GM12878 (cell line): Measurements from ENCODE around the gene PFKL. TPM values are rescaled to one million over a fixed set of nuclear protein-coding genes. Genes with fewer than 3 reads are reported as not detected.

Experiments used
- ATAC-seq: fragments of 200-7000 bp; cut with Tn5 transposase; 3 replicates; pipeline ENCODE4 v1.9.1; 2020; ENCODE audit warnings: mild to moderate bottlenecking, moderate library complexity
- BruUV-seq: library from RNA; stranded (reverse); fragments of 400-500 nt; replicated peaks from 2 replicates; lab custom pipeline; 2021; lab: Mats Ljungman, UMichigan
- CTCF ChIA-PET: fragments of 300-600 bp; sonication (Branson Sonifier 250); formaldehyde crosslinking; extraction: SDS; loops from one replicate; lab custom pipeline; 2021; ENCODE audit warnings: inconsistent platforms; lab: Yijun Ruan, JAX
- POLR2A ChIA-PET: fragments of 350-600 bp; formaldehyde crosslinking; extraction: SDS; loops from one replicate; lab custom pipeline; 2021; ENCODE audit warnings: inconsistent platforms; lab: Charles Lee
- RAD21 ChIA-PET: fragments of 300-600 bp; sonication (Branson Sonifier 250); formaldehyde crosslinking; loops from one replicate; lab custom pipeline; 2023; ENCODE audit warnings: antibody characterized with exemption; ENCODE audit not compliant: unreplicated experiment; lab: Charles Lee
- SMC1A ChIA-PET: fragments of 300-600 bp; sonication (Branson Sonifier 250); formaldehyde crosslinking; loops from one replicate; lab custom pipeline; 2023; ENCODE audit not compliant: unreplicated experiment, uncharacterized antibody; lab: Charles Lee
- DNase-seq: peaks from one replicate; pipeline ENCODE4 v3.0.0-alpha.2; 2011; ENCODE audit warnings: low read depth, low spot score
- FAIRE-seq: peaks from 3 replicates; lab custom pipeline; 2011; peaks lifted over from hg19 to GRCh38; lab: Jason Lieb, UNC
- H2AFZ ChIP-seq: 2 replicates; pipeline ENCODE4 v1.6.0; 2011; ENCODE audit warnings: low read depth, low read length, control low read depth; ENCODE audit not compliant: control insufficient read depth
- H3K27ac ChIP-seq: 2 replicates; pipeline ENCODE4 v1.5.1; 2011; ENCODE audit warnings: control low read depth; ENCODE audit not compliant: control insufficient read depth, insufficient read depth
- H3K27me3 ChIP-seq, 2 experiments: replicated peaks in 1 of 2; 2 replicates each; pipeline versions ENCODE4 v1.6.0 to v1.6.1; 2011; ENCODE audit warnings: low read length in 1 of 2; ENCODE audit not compliant: control insufficient read depth in 2 of 2, insufficient read depth in 2 of 2
- H3K36me3 ChIP-seq, 2 experiments: 2 replicates each; pipeline ENCODE4 v1.5.1; 2011; ENCODE audit warnings: low read length in 1 of 2; ENCODE audit not compliant: control insufficient read depth in 2 of 2, insufficient read depth in 2 of 2
- H3K4me1 ChIP-seq: 2 replicates; pipeline ENCODE4 v1.6.1; 2011; ENCODE audit warnings: mild to moderate bottlenecking, low read length, moderate library complexity, mixed read lengths; ENCODE audit not compliant: control insufficient read depth, insufficient read depth
- H3K4me2 ChIP-seq: 2 replicates; pipeline ENCODE4 v1.6.0; 2011; ENCODE audit warnings: control low read depth; ENCODE audit not compliant: control insufficient read depth, insufficient read depth
- H3K4me3 ChIP-seq: fragments of 200-600 bp; sonication (generic); 2 replicates; pipeline ENCODE4 v1.5.1; 2016
- H3K79me2 ChIP-seq: 2 replicates; pipeline ENCODE4 v1.6.0; 2011; ENCODE audit warnings: low read length; ENCODE audit not compliant: control insufficient read depth, insufficient read depth
- H3K9ac ChIP-seq: 2 replicates; pipeline ENCODE4 v1.8.0; 2011; ENCODE audit warnings: low read length, control low read depth, mixed read lengths; ENCODE audit not compliant: control insufficient read depth, insufficient read depth
- H3K9me3 ChIP-seq: replicated peaks from 3 replicates; pipeline ENCODE4 v1.5.1; 2011; ENCODE audit warnings: mild to moderate bottlenecking, low read length; ENCODE audit not compliant: control insufficient read depth, insufficient read depth
- H4K20me1 ChIP-seq: 2 replicates; pipeline ENCODE4 v1.6.0; 2011; ENCODE audit not compliant: control insufficient read depth, insufficient read depth
- CBX5 ChIP-seq: sonication (generic); IDR thresholded peaks from 2 replicates; pipeline ENCODE4 v1.6.1; 2016; ENCODE audit warnings: low read depth, moderate library complexity, mild to moderate bottlenecking, inconsistent platforms
- MYC ChIP-seq: IDR thresholded peaks from 2 replicates; pipeline ENCODE4 v1.6.1; 2011; ENCODE audit warnings: mild to moderate bottlenecking, low read length, moderate library complexity, inconsistent platforms; ENCODE audit not compliant: insufficient read depth, insufficient replicate concordance, insufficient read length, severe bottlenecking
- PAX5 ChIP-seq: IDR thresholded peaks from 2 replicates; pipeline ENCODE4 v1.6.1; 2011; ENCODE audit warnings: low read depth, low read length, borderline replicate concordance
- POLR2A ChIP-seq: IDR thresholded peaks from 2 replicates; pipeline ENCODE4 v1.6.1; 2011; ENCODE audit warnings: low read depth, mild to moderate bottlenecking, low read length
- POLR2AphosphoS5 ChIP-seq: IDR thresholded peaks from 2 replicates; pipeline ENCODE4 v1.6.1; 2011; ENCODE audit warnings: mild to moderate bottlenecking, low read length, inconsistent platforms
- TARDBP ChIP-seq: IDR thresholded peaks from 2 replicates; pipeline ENCODE4 v1.6.1; 2016; ENCODE audit warnings: borderline replicate concordance
- WGBS: methylation state at CpG from one replicate; pipeline ENCODE4 v1.1.6; 2016; ENCODE audit warnings: low lambda C conversion rate; ENCODE audit not compliant: insufficient replicate concordance, insufficient coverage; ENCODE audit errors: missing lambda C conversion rate; 5-methylcytosine and 5-hydroxymethylcytosine counted together
- in situ Hi-C: fragments of 300-500 bp; cut with MboI; formaldehyde crosslinking; loops from 9 replicates; pipeline ENCODE4 v1.14.3; 2018; ENCODE audit warnings: mixed read lengths
- intact Hi-C: fragments of 100-400 bp; cut with micrococcal nuclease; formaldehyde crosslinking; loops from one replicate; pipeline ENCODE4 v1.14.2; 2022; ENCODE audit not compliant: unreplicated experiment
- polyA plus RNA-seq, 11 experiments: library from polyadenylated mRNA; depleted of rRNA in 4 of 11; unstranded in 6 of 11; stranded (reverse) in 5 of 11; fragments of >200 nt; fragmentation: Nextera tagmentation in 4 of 11; fragmentation: Illumina TruSeq in 1 of 11; extraction: Ambion mirVana in 4 of 11; extraction: Trizol in 1 of 11; gene quantifications; 1 replicate in 1 of 11; 2 replicates in 10 of 11; pipeline versions ENCODE4 v1.2.1 to v1.2.3, GENCODE V29; 2011 to 2016; ENCODE audit warnings: inconsistent platforms in 2 of 11, missing spikeins in 2 of 11, low read depth in 1 of 11
- total RNA-seq, 4 experiments: library from RNA; depleted of rRNA in 3 of 4; stranded (reverse); fragments of >200 nt in 3 of 4; fragmentation: Illumina TruSeq in 1 of 4; extraction: Trizol in 1 of 4; gene quantifications; 2 replicates each; pipeline versions ENCODE4 v1.2.1 to v1.2.3, GENCODE V29; 2013 to 2021
- TF ChIP-seq, protein P1 (sequence below): IDR thresholded peaks from 2 replicates; pipeline ENCODE4 v1.6.1; 2012; ENCODE audit warnings: low read depth, low read length, improper control_type of control experiment
- TF ChIP-seq, protein P2 (sequence below): fragments of 450-650 bp; IDR thresholded peaks from 2 replicates; pipeline ENCODE4 v1.6.1; 2016; ENCODE audit warnings: mild to moderate bottlenecking
- TF ChIP-seq, protein P3 (sequence below): fragments of 450-650 bp; IDR thresholded peaks from 2 replicates; pipeline ENCODE4 v1.6.1; 2017; ENCODE audit warnings: mild to moderate bottlenecking

The PFKL gene
- total and polyA plus RNA-seq, 10 of the 15 experiments (the other 5 are each of a cell fraction or from before 2014, with no cell fraction given): 1.2 to 192 (median 112) TPM

DNA sequence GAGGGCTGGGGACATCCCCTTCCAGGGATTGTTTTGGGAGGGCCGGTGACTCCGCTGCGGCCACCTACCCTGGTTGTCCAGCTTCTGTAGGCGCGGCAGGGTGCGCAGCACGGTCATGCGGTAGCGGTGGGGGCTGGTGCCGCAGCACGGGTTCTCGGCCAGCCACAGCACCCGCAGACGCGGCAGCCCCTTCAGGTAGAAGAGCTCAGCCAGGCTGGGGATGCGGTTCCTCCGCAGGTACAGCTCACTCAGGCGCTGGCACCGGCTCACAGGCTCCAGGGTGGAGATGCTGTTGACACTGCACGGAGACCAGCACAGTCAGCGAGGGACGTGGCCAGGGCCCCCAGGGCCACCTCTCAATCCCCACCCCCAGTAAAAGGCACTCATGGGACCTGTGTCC, 33.1 kb downstream of the PFKL start (continued):
- TF ChIP-seq, protein P1, sequence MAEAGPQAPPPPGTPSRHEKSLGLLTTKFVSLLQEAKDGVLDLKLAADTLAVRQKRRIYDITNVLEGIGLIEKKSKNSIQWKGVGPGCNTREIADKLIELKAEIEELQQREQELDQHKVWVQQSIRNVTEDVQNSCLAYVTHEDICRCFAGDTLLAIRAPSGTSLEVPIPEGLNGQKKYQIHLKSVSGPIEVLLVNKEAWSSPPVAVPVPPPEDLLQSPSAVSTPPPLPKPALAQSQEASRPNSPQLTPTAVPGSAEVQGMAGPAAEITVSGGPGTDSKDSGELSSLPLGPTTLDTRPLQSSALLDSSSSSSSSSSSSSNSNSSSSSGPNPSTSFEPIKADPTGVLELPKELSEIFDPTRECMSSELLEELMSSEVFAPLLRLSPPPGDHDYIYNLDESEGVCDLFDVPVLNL: no peak
- TF ChIP-seq TARDBP: no peak
- TF ChIP-seq, protein P2, sequence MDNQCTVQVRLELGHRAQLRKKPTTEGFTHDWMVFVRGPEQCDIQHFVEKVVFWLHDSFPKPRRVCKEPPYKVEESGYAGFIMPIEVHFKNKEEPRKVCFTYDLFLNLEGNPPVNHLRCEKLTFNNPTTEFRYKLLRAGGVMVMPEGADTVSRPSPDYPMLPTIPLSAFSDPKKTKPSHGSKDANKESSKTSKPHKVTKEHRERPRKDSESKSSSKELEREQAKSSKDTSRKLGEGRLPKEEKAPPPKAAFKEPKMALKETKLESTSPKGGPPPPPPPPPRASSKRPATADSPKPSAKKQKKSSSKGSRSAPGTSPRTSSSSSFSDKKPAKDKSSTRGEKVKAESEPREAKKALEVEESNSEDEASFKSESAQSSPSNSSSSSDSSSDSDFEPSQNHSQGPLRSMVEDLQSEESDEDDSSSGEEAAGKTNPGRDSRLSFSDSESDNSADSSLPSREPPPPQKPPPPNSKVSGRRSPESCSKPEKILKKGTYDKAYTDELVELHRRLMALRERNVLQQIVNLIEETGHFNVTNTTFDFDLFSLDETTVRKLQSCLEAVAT: no peak
- no peak for TF ChIP-seq CBX5
- TF ChIP-seq, all 136 proteins: peak for 0

DNA sequence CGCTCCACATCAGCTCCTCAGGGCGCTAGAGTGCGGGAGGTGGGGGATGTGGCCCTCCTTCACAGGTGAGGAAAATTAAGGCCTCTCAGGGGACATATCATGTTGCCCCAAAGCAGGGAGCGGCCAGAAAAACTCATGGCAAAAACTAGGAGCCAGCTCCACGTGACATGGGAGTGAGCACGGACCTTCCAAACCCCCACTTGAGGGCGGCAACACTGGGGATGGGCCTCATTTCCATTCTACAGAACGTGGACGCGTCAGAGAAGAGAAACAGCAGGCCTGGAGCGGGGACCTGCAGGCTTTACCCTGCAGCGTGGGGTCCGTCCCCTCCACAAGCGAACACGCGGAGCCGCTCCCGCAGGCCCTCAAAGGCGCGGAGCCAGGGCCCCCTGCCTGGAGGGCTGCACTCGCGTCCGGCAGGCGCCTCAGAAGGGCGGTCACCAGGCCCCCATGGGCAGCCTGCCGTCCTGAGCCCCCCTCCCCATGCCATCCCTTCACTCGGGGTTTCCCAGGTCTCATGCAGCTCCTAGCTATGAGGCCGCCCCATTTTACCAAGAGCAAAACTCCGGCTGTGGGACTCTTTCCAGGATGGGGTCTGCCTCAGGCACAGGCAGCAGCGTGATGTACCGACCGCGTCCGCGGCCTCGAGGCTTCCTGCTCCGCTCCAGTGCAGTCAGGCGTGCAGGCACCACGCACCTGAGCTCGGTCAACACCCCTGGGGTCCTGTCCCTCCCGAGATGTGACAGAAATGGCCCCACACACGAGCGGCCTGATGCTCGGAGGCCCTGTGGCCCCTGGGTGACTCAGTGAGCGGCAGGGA, 33.9 kb downstream of the PFKL start:
- intact Hi-C loops (no loop called here), in situ Hi-C loops (no loop called here)
- no peak for DNase-seq
- no peak overlapping the region for H3K4me3 ChIP-seq
- H3K27me3 ChIP-seq: no peaks in the 10 kb centered on the region
- SMC1A ChIA-PET: no interaction called here
- BruUV-seq: no TSS peak
- no peak overlapping the region for H3K4me2 ChIP-seq
- TF ChIP-seq POLR2AphosphoS5: 0 out of 2 replicates have a peak, but pooled peaks have one; percentile 31
- TF ChIP-seq MYC: no peak
- peak; percentile 47 for TF ChIP-seq POLR2A
- peak; percentile 12; the same call in 1 of the 2 replicates for TF ChIP-seq PAX5
- TF ChIP-seq, protein P3, sequence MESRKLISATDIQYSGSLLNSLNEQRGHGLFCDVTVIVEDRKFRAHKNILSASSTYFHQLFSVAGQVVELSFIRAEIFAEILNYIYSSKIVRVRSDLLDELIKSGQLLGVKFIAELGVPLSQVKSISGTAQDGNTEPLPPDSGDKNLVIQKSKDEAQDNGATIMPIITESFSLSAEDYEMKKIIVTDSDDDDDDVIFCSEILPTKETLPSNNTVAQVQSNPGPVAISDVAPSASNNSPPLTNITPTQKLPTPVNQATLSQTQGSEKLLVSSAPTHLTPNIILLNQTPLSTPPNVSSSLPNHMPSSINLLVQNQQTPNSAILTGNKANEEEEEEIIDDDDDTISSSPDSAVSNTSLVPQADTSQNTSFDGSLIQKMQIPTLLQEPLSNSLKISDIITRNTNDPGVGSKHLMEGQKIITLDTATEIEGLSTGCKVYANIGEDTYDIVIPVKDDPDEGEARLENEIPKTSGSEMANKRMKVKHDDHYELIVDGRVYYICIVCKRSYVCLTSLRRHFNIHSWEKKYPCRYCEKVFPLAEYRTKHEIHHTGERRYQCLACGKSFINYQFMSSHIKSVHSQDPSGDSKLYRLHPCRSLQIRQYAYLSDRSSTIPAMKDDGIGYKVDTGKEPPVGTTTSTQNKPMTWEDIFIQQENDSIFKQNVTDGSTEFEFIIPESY: no peak
- no peaks in the 10 kb centered on the region for H3K9me3 ChIP-seq
- no peak overlapping the region for H2AFZ ChIP-seq
- no peaks in the 10 kb centered on the region for H4K20me1 ChIP-seq
- RAD21 ChIA-PET: no interaction called here
- CTCF ChIA-PET: interaction anchor here (0.9 to 1.1 kb wide), 2 partner anchors 29 to 36 kb away, joined by 3 to 4 read pairs; no protein-coding TSS in a partner anchor
- no peak overlapping the region for H3K9ac ChIP-seq
- H3K79me2 ChIP-seq: no peaks in the 10 kb centered on the region
- POLR2A ChIA-PET: no interaction called here
- H3K4me1 ChIP-seq: peaks cover 5% of the 10 kb centered on the region; the same call in 1 of the 2 replicates
- no peak for ATAC-seq
- H3K36me3 ChIP-seq: no peaks in the 10 kb centered on the region
- FAIRE-seq: no peak
- 82% methylated on average over 45 of the region's 45 CpGs for WGBS
- no peak overlapping the region for H3K27ac ChIP-seq
